Motor neuron (in vitro differentiated cells): ENCODE results near the gene PTGER2. TPM values are rescaled to one million over a fixed set of nuclear protein-coding genes. Genes with fewer than 3 reads are reported as not detected.

Experiments used
- ATAC-seq, 8 experiments: fragments of 200-7000 bp; cut with Tn5 transposase; replicated peaks in 6 of 8; 2 replicates each; pipeline ENCODE4 v1.8.0; 2021; ENCODE audit warnings: mild to moderate bottlenecking in 8 of 8, moderate library complexity in 8 of 8
- H3K27ac ChIP-seq, 2 donors: fragments of 250-450 bp; sonication (Bioruptor Pico); 2 replicates each; pipeline ENCODE4 v1.9.0; 2021; ENCODE audit warnings: antibody characterized with exemption in 2 of 2, mild to moderate bottlenecking in 2 of 2, moderate library complexity in 1 of 2
- H3K4me1 ChIP-seq, 2 donors: fragments of 250-450 bp; sonication (Bioruptor Pico); replicated peaks in 1 of 2; 2 replicates each; pipeline ENCODE4 v1.6.1; 2021; ENCODE audit warnings: antibody characterized with exemption in 2 of 2, mild to moderate bottlenecking in 2 of 2, moderate library complexity in 1 of 2
- H3K4me3 ChIP-seq, 5 donors: fragments of 250-450 bp; sonication (Bioruptor Pico); 2 replicates each; pipeline ENCODE4 v1.9.0; 2021; ENCODE audit warnings: antibody characterized with exemption in 5 of 5, mild to moderate bottlenecking in 5 of 5, moderate library complexity in 4 of 5
- WGBS, 10 experiments: fragments of 450-650 bp; shearing (Covaris generic); methylation state at CpG; one replicate each; pipeline ENCODE4 v1.0.0; 2022; 5-methylcytosine and 5-hydroxymethylcytosine counted together
- in situ Hi-C, 9 experiments: fragments of 400-800 bp; cut with MboI; loops; one replicate each; pipeline ENCODE4 v1.15.0; 2021; ENCODE audit warnings: low sequenced_read_pairs in 9 of 9, low pct_unique_long_range_greater_than_20kb in 2 of 9; ENCODE audit not compliant: unreplicated experiment in 9 of 9
- total RNA-seq, 8 experiments: library from RNA; unstranded; fragments of 300-600 nt; gene quantifications; 2 replicates each; pipeline versions ENCODE4 v1.2.3 to v1.2.4, GENCODE V29; 2022

The PTGER2 gene
- total RNA-seq, 8 experiments from 2014 or later: 0.14 to 6.3 (median 0.36) TPM; not detected in 1

DNA sequence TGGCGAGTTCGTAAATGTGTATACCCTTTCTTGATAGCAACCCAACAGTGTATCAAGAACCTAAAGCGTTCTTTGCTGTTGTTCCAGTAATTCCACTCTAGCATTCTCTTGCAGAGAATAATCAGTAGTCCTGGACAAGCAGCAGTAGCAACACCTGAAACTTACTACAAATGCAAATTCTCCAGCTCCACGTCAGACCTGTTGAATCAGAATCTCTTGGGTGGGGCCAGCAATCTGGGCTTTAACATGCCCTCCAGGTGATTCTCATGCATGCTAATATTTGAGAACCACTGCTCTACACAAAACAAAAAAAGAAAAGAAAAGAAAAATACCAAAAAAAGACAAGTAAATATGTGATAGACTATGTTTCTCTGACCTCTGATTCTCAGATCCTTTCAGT, 36.6 kb upstream of the PTGER2 start:
- ATAC-seq: no peak
- in situ Hi-C loops: loop anchor here in 1 of 9 experiments (25.0 kb wide), 1 partner anchor 185 kb away; no protein-coding TSS in a partner anchor
- WGBS, 10 experiments: 63 to 100% (median 86%) methylated on average over 1 to 4 of the region's 4 CpGs
- Histone ChIP-seq H3K4me3 (no peak overlapping the region), H3K27ac (no peak overlapping the region), H3K4me1 (no peaks in the 10 kb centered on the region)

DNA sequence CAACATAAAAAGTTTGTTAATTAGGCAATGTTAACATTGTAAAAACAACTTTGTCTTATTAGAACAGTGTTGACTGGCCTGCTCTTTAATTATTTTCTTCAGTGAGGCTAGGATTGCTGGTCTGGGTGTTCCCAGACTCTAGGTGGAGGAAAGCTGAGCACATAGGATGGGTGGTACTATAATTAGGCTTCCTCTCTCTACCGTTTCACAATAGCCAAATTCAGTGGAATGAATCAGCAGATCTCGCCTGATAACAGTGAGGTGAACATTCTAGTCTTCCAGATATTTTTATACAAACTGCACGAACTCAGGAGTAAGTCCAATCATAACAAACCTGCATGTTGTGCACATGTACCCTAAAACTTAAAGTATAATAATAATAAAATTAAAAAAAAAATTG, 34.7 kb upstream of the PTGER2 start:
- H3K27ac ChIP-seq: no peak overlapping the region
- 0 to 73% (median 13%) methylated on average over 1 to 3 of the region's 3 CpGs; no CpG with 5 or more reads in 2 of the 10 experiments for WGBS, 10 experiments
- in situ Hi-C loops: loop anchor here in 1 of 9 experiments (25.0 kb wide), 1 partner anchor 183 kb away; no protein-coding TSS in a partner anchor
- H3K4me3 ChIP-seq: no peak overlapping the region
- no peaks in the 10 kb centered on the region for H3K4me1 ChIP-seq
- ATAC-seq: peak in 2 of 8 experiments; percentile 83 to 93

DNA sequence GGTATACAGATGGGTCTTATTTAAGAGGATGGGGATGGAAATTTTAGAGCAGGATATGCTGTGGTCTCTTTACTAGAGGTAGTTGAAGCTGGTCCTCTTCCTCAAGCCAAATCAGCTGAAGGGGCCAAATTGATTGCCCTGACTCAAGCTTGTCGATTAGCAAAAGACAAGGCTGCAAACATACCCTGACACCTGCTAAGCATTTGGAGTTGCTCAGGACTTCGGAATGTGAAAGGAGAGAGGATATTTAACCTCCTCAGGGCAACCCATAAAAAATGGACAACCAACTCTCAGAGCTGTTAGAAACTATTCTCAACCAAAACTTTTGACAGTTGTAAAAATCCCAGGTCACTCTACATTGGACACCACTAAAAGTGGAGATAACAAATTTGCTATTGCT, 31.0 kb upstream of the PTGER2 start:
- peak in 1 of 8 experiments; percentile 18 for ATAC-seq
- Histone ChIP-seq H3K4me1 (no peaks in the 10 kb centered on the region), H3K27ac (no peak overlapping the region), H3K4me3 (no peak overlapping the region)
- in situ Hi-C loops: loop anchor here in 1 of 9 experiments (25.0 kb wide), 1 partner anchor 179 kb away; no protein-coding TSS in a partner anchor
- whole genome bisulfite sequencing, 10 experiments: 18 to 92% (median 66%) methylated on average over 1 to 2 of the region's 2 CpGs; no CpG with 5 or more reads in 2 of the 10 experiments

DNA sequence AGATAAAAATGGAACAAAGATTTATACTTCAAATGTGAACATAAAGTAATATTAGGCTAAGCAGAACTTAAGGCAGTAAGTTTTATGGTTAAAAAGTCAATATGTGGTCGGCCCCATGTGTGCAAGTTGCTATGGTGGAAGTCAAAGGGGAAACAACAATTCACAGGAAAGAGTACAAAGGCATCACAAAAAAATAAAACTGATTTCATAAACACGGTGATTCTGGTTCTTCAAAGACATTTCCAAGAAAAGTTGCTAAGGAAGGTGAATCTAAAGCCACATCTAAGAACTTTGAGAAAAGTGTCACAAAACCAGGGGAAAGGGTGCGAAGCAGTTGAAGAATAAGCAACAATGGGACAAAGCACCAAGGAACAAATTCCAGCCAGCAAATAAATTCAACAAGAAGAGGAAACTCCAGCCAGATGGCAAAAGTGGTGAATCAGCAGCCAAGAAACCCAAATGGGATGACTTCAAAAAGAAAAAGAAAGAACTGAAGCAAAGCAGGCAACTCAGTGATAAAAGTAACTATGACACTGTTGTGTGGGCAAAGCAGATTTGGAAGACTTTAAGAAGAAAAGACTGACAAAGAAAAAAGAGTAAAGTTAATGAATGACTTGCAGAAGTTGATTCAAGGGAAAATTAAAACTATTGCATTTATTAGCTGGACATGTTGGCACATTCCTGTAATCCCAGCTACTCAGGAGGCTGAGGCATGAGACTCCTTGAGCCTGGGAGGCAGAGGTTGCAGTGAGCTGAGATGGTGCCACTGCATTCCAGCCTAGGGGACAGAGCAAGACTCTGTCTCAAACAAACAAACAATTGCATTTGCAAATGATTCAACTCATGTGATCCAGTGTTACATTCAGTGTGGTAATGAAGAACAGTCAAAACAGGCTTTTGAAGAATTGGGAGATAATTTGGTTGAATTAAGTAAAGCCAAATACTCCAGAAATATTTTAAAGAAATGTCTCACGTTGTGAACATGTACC, 27.2 kb upstream of the PTGER2 start:
- Histone ChIP-seq H3K4me1 (no peaks in the 10 kb centered on the region), H3K4me3 (no peak overlapping the region), H3K27ac (no peak overlapping the region)
- ATAC-seq: peak in 3 of 8 experiments; percentile 78 to 92 (median 79)
- in situ Hi-C loops: loop anchor here in 1 of 9 experiments (25.0 kb wide), 1 partner anchor 175 kb away; no protein-coding TSS in a partner anchor
- 3 to 94% (median 73%) methylated on average over 1 to 4 of the region's 4 CpGs for WGBS, 10 experiments

DNA sequence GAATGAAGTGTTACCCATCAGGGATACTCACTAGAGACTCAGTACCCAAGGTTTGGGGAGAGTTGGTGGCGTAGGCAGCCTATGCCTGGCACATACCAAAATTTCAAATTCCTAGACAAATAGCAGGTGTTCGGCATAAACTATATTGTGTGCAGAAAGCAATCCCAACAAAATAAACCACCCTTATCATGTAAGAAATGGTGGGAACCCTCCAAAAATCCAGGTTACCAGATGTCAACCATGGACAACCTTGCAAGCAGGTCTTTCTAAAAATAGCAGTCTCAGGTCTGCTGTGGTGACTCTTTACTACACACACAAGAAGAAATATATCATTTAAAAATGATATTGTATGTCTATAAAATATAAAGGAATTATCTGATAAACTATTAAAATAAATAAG, 17.7 kb upstream of the PTGER2 start:
- Histone ChIP-seq H3K4me3 (no peak overlapping the region), H3K4me1 (no peaks in the 10 kb centered on the region), H3K27ac (no peak overlapping the region)
- no peak for ATAC-seq
- WGBS, 10 experiments: 50 to 100% (median 100%) methylated on average over 1 to 2 of the region's 2 CpGs; no CpG with 5 or more reads in 1 of the 10 experiments
- in situ Hi-C loops: loop anchor here in 3 of 9 experiments (10.0 to 25.0 kb wide), 2 partner anchors 166 to 178 kb away; no protein-coding TSS in a partner anchor

DNA sequence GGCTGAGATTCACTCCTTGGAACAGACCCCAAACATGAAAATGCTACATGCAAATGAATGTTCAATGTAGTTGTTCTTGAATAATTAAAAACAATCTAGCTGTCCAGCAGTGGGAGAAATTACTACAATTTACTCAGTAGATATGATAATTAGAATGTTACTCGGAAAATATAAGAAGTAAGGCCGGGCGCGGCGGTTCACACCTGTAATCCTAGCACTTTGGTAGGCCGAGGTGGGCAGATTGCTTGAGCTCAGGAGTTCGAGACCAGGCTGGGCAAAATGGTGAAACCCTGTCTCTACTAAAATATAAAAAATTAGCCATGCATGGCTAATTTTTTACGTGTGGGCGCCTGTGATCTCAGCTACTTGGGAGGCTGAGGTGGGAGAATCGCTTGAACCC, 15.3 kb upstream of the PTGER2 start:
- H3K27ac ChIP-seq: no peak overlapping the region
- H3K4me3 ChIP-seq: no peak overlapping the region
- in situ Hi-C loops: loop anchor here in 3 of 9 experiments (10.0 to 25.0 kb wide), 2 partner anchors 164 to 176 kb away; no protein-coding TSS in a partner anchor
- 48 to 100% (median 88%) methylated on average over 1 to 9 of the region's 10 CpGs; no CpG with 5 or more reads in 2 of the 10 experiments for WGBS, 10 experiments
- ATAC-seq: no peak
- H3K4me1 ChIP-seq: no peaks in the 10 kb centered on the region

DNA sequence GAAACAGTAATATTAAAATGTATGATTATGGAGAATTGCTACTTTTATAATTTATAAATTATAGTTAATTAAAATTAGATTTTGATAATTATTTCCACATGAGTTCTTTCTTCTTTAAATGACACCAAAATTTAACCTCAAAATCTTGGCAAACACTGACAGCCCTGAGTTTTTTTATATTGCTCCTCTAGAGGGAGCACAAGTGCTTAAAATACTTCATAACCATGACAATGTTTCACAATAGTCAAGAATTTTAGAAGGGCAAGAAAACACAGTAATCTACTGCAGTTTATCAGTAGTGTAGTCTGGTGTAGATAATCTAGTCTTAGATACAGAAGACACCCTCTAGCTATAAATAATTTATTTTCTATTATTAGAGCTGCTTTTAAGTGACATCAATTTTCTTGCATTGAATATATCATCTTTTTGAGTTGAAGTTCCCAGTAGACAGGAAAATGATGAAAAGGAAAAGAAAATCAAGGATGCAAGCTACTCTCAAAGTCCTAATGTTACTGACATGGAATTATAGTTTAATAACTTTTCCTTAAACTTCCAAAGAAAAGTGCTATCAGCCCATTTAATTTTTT, 14.3 kb upstream of the PTGER2 start:
- Histone ChIP-seq H3K4me1 (no peaks in the 10 kb centered on the region), H3K27ac (no peak overlapping the region), H3K4me3 (no peak overlapping the region)
- peak in 4 of 8 experiments; percentile 38 to 70 (median 48) for ATAC-seq
- in situ Hi-C loops: loop anchor here in 3 of 9 experiments (10.0 to 25.0 kb wide), 3 partner anchors 163 to 388 kb away; partner anchors contain the start of gene ERO1A (in 1 of the 3)

DNA sequence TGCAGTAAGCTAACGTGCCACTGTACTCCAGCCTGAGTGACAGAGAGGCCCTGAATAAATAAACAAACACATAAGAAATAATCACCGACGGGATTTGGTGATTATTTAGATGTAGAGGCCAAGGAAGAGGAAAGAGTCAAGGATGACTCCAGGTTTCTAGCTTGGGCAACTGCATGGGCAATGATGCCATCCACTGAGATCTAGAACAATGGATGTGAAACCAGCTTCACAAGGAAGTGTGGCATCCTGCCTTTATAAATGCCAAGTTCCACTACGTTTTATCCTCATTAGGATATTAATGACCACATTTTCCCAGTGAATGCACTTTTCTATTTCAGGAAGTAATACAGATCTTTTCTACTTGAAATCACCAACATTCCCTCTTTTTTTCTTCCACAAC, 10.9 kb upstream of the PTGER2 start:
- no peak for ATAC-seq
- WGBS, 10 experiments: 50 to 100% (median 79%) methylated on average over 1 to 4 of the region's 4 CpGs
- in situ Hi-C loops: loop anchor here in 1 of 9 experiments (25.0 kb wide), 1 partner anchor 384 kb away; the partner anchor contains the start of gene ERO1A
- Histone ChIP-seq H3K27ac (no peak overlapping the region), H3K4me3 (no peak overlapping the region), H3K4me1 (no peaks in the 10 kb centered on the region)

DNA sequence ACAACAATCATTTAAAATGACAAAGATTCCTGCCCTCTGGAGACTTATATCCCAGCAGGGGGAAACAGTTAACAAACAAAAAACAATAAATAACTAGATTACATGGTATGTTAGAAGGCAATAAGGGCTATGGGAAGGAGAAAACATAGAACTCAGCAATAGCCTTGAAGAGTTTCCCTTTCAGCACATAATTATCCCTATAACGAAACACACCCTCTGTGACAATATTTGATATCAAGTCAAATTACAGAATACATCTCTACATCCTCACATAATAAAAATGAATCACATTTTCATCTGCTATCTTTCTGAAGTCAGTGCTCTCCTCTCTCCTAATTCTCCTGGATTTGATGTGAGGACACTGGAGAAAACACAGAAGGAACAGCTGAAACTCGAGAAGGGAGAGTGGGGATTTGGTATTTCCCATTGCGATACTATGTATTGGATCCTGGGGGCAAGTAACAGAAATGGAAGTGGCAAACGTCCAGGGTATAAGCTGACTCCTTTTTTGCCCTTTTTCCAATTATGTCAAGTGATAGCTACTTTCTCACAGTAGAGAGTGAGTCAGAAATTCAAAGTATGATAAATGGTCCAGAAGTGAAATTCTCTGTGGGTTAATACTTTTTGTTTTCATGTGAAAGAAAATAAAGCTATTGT, 9.7 kb upstream of the PTGER2 start:
- Histone ChIP-seq H3K4me1 (no peaks in the 10 kb centered on the region), H3K27ac (no peak overlapping the region), H3K4me3 (no peak overlapping the region)
- in situ Hi-C loops: loop anchor here in 1 of 9 experiments (25.0 kb wide), 1 partner anchor 383 kb away; the partner anchor contains the start of gene ERO1A
- WGBS, 10 experiments: 0 to 100% (median 73%) methylated on average over 1 to 3 of the region's 4 CpGs; no CpG with 5 or more reads in 1 of the 10 experiments
- no peak for ATAC-seq

DNA sequence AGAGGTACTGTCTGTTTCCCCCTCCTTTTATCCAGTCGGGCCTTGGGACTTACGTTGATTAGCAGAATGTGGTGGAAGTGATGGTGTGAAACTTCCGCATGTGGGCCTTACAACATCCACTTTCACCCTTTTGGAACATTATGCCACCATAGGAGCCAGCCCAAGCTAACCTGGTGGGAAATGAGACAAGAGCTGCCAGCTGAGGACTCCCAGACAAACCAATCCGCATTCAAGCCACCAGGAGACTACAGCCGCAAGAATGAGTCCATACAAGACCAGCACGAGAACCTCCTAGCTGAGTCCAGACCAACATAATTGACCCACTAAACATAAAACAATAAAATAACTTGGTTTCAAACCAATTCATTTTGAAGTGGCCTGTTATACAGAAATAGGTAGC, 9.1 kb upstream of the PTGER2 start:
- 81 to 100% (median 96%) methylated on average over 1 to 5 of the region's 6 CpGs; no CpG with 5 or more reads in 2 of the 10 experiments for WGBS, 10 experiments
- Histone ChIP-seq H3K27ac (no peak overlapping the region), H3K4me3 (no peak overlapping the region), H3K4me1 (no peaks in the 10 kb centered on the region)
- in situ Hi-C loops: loop anchor here in 1 of 9 experiments (25.0 kb wide), 1 partner anchor 382 kb away; the partner anchor contains the start of gene ERO1A
- ATAC-seq: no peak

DNA sequence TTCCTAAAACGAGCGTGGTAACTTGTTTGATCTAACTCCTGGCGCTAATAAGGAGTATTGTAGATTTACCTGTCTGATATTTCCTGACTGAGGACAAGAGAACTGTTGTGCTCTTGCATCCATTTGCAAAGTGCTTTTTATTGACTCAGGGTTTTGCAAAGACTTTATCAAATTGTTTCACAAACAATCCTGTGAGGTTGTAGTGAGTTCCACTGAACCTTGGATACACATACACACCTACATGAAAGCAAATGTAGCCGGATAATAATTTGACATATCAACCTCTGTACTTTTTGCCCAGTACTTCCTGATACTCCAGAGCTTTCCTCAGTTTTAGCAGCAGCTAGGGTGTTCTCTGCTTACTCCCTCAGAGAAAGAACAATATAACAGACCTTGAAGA, 6.7 kb upstream of the PTGER2 start:
- no peak overlapping the region for H3K4me3 ChIP-seq
- no peaks in the 10 kb centered on the region for H3K4me1 ChIP-seq
- no peak for ATAC-seq
- no peak overlapping the region for H3K27ac ChIP-seq
- 67 to 95% (median 92%) methylated on average over 3 to 4 of the region's 4 CpGs; no CpG with 5 or more reads in 1 of the 10 experiments for WGBS, 10 experiments
- in situ Hi-C loops: loop anchor here in 1 of 9 experiments (25.0 kb wide), 1 partner anchor 380 kb away; the partner anchor contains the start of gene ERO1A

DNA sequence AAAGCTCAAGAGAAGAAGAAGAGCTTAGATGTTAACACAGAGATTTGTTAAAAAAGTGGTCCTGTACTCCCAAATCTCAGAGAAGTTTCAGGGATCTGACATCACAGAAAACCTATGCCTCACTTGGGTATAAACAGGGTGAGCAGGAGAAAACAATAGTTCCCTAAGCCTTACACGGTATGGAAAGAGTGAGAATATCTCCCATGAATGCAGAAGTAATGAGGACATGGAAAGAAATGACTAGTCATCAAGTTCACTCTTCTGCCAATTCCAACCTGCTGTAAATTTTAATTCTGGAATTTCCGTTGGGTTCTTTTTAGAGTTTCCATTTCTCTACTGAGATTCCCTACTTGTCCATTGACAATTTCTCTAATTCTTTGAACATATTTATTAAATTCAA, 6.2 kb upstream of the PTGER2 start:
- in situ Hi-C loops: loop anchor here in 1 of 9 experiments (25.0 kb wide), 1 partner anchor 379 kb away; the partner anchor contains the start of gene ERO1A
- ATAC-seq: no peak
- H3K4me3 ChIP-seq: no peak overlapping the region
- H3K4me1 ChIP-seq: no peaks in the 10 kb centered on the region
- no peak overlapping the region for H3K27ac ChIP-seq
- 0 to 93% (median 71%) methylated on average over 1 to 2 of the region's 2 CpGs; no CpG with 5 or more reads in 1 of the 10 experiments for WGBS, 10 experiments
